BJ (cell line): Measurements from ENCODE around the gene APBA2. TPM values are rescaled to one million over a fixed set of nuclear protein-coding genes. Genes with fewer than 3 reads are reported as not detected.

Source experiments
- CTCF ChIA-PET: fragments of 350-600 bp; formaldehyde crosslinking; extraction: SDS; loops from one replicate; lab custom pipeline; 2021; ENCODE audit warnings: antibody characterized with exemption, inconsistent platforms; lab: Yijun Ruan, JAX
- POLR2A ChIA-PET: fragments of 300-600 bp; sonication (Branson Sonifier 250); formaldehyde crosslinking; extraction: SDS; loops from one replicate; lab custom pipeline; 2021; ENCODE audit warnings: antibody characterized with exemption; lab: Charles Lee
- DNase-seq: peaks from one replicate; pipeline ENCODE4 v3.0.0-alpha.2; 2011; ENCODE audit warnings: low read depth
- H3K27me3 ChIP-seq: 2 replicates; pipeline ENCODE4 v1.6.0; 2011; ENCODE audit warnings: low read length; ENCODE audit not compliant: control insufficient read depth, insufficient read depth
- H3K36me3 ChIP-seq: 2 replicates; pipeline ENCODE4 v1.5.1; 2011; ENCODE audit warnings: low read length; ENCODE audit not compliant: control insufficient read depth, insufficient read depth
- H3K4me3 ChIP-seq: 2 replicates; pipeline ENCODE4 v1.5.1; 2011; ENCODE audit warnings: low read depth, mild to moderate bottlenecking, control low read depth, low read length
- CTCF ChIP-seq: IDR thresholded peaks from 2 replicates; pipeline ENCODE4 v1.5.1; 2011; ENCODE audit warnings: low read depth, mild to moderate bottlenecking, control low read depth, inconsistent platforms, low read length, moderate library complexity; ENCODE audit not compliant: insufficient read depth
- polyA plus RNA-seq: library from polyadenylated mRNA; depleted of rRNA; stranded (reverse); fragments of >200 nt; gene quantifications from 2 replicates; pipeline ENCODE4 v1.2.3, GENCODE V29; 2011

Gene APBA2
- polyA plus RNA-seq, 1 experiment, result 15.1 TPM

GRCh38 chr15:29091666-29092065, 205.9 kb downstream of the APBA2 start:
- CTCF ChIA-PET, result interaction anchor here (0.8 to 8.2 kb wide), 8 partner anchors 8 to 218 kb away, joined by 3 to 78 read pairs (median 7); no protein-coding TSS in a partner anchor
- H3K36me3 ChIP-seq, result no peaks in the 10 kb centered on the region
- no peak for TF ChIP-seq CTCF
- H3K4me3 ChIP-seq, result no peak overlapping the region
- POLR2A ChIA-PET, result no interaction called here
- no peak for DNase-seq
- no peaks in the 10 kb centered on the region for H3K27me3 ChIP-seq

GRCh38 chr15:29092376-29093064, 206.7 kb downstream of the APBA2 start:
- Histone ChIP-seq H3K27me3 (no peaks in the 10 kb centered on the region), H3K36me3 (no peaks in the 10 kb centered on the region), H3K4me3 (no peak overlapping the region)
- DNase-seq, result no peak
- TF ChIP-seq CTCF, result no peak
- ChIA-PET CTCF (interaction anchor here (1.4 to 8.2 kb wide), 4 partner anchors 11 to 219 kb away, joined by 3 to 78 read pairs (median 13); no protein-coding TSS in a partner anchor), POLR2A (no interaction called here)

- ChIA-PET CTCF (interaction anchor here (4.2 to 8.2 kb wide), 2 partner anchors 10 to 12 kb away, joined by 23 to 78 read pairs; no protein-coding TSS in a partner anchor), POLR2A (no interaction called here)
- H3K27me3 ChIP-seq, result no peaks in the 10 kb centered on the region
- TF ChIP-seq CTCF, result no peak
- no peaks in the 10 kb centered on the region; the same call in 1 of the 2 replicates for H3K36me3 ChIP-seq
- no peak overlapping the region for H3K4me3 ChIP-seq
- no peak for DNase-seq
These were observed 207.3 kb downstream of the APBA2 start for GRCh38 chr15:29093065-29093435.

- CTCF ChIA-PET, result interaction anchor here (4.2 to 8.2 kb wide), 2 partner anchors 10 to 13 kb away, joined by 23 to 78 read pairs; no protein-coding TSS in a partner anchor
- Histone ChIP-seq H3K36me3 (no peaks in the 10 kb centered on the region; the same call in 1 of the 2 replicates), H3K4me3 (no peak overlapping the region), H3K27me3 (no peaks in the 10 kb centered on the region)
- no peak for TF ChIP-seq CTCF
- DNase-seq, result no peak
- POLR2A ChIA-PET, result interaction anchor here (0.6 kb wide), 1 partner anchor 10 kb away, joined by 3 read pairs; no protein-coding TSS in a partner anchor
These were observed 208.0 kb downstream of the APBA2 start for GRCh38 chr15:29093696-29094343.

- POLR2A ChIA-PET, result interaction anchor here (0.6 kb wide), 1 partner anchor 11 kb away, joined by 3 read pairs; no protein-coding TSS in a partner anchor
- CTCF ChIA-PET, result interaction anchor here (8.2 kb wide), 1 partner anchor 9 kb away, joined by 78 read pairs; no protein-coding TSS in a partner anchor
- Histone ChIP-seq H3K36me3 (no peaks in the 10 kb centered on the region; the same call in 1 of the 2 replicates), H3K4me3 (no peak overlapping the region), H3K27me3 (no peaks in the 10 kb centered on the region)
- TF ChIP-seq CTCF, result no peak
- no peak for DNase-seq
These were observed 208.9 kb downstream of the APBA2 start for GRCh38 chr15:29094711-29095110.
